Neural progenitor cell (in vitro differentiated cells): ENCODE results near the gene EPDR1.

ENCODE experiments used
- EZH2 ChIP-seq: fragments of 200-600 bp; sonication (generic); IDR thresholded peaks from 2 replicates; pipeline ENCODE4 v1.6.1; 2017; ENCODE audit warnings: antibody characterized with exemption, mild to moderate bottlenecking, moderate library complexity
- EZH2phosphoT487 ChIP-seq: fragments of 200-600 bp; sonication (generic); IDR thresholded peaks from 2 replicates; pipeline ENCODE4 v1.6.1; 2017; ENCODE audit warnings: antibody characterized with exemption
- TF ChIP-seq, protein P1 (sequence below): fragments of 200-600 bp; sonication (generic); IDR thresholded peaks from 2 replicates; pipeline ENCODE4 v1.5.1; 2017; ENCODE audit warnings: antibody characterized with exemption, mild to moderate bottlenecking

DNA sequence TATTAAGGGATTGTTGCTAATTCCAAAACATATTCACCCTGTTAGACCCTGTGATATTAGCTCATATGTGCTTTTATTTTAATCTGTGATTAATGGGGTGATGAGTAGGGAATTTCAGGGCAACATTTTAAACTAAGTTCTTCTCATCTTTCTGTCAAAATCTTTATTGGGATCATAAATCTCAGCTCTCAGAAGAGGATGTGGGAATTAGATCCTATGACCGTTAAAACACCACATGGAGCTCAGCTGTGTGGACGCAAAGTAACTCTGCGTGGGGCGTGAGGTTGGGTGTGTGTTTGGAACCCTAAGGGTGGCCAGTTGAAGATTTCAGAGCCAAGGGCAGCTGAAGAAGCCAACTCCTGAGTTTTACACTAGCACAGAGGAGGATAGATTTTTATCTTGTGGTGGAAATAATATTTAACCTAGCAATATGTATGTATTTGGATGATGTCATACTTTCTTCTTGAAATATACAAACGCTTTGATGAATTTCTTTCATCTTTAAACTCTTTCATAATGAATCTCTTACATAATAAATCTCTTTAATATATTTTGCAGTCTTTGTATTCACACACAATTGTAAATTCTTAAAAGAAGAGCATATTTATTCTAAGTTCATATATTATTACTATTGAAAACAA lies 64.4 kb downstream of the EPDR1 start:
- TF ChIP-seq, protein P1, sequence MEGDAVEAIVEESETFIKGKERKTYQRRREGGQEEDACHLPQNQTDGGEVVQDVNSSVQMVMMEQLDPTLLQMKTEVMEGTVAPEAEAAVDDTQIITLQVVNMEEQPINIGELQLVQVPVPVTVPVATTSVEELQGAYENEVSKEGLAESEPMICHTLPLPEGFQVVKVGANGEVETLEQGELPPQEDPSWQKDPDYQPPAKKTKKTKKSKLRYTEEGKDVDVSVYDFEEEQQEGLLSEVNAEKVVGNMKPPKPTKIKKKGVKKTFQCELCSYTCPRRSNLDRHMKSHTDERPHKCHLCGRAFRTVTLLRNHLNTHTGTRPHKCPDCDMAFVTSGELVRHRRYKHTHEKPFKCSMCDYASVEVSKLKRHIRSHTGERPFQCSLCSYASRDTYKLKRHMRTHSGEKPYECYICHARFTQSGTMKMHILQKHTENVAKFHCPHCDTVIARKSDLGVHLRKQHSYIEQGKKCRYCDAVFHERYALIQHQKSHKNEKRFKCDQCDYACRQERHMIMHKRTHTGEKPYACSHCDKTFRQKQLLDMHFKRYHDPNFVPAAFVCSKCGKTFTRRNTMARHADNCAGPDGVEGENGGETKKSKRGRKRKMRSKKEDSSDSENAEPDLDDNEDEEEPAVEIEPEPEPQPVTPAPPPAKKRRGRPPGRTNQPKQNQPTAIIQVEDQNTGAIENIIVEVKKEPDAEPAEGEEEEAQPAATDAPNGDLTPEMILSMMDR: no peak
- no peak for TF ChIP-seq EZH2
- no peak for TF ChIP-seq EZH2phosphoT487
